ENCODE measurements around the gene HRH3.

The HRH3 gene

GRCh38 chr20:62230696-62231095 lies 10.6 kb upstream of the HRH3 start:
- no peaks in the 10 kb centered on the region for H3K36me3 ChIP-seq (ENCODE audit: low read length)
- no peak overlapping the region for H3K27ac ChIP-seq (ENCODE audit: low read depth, low read length)
- no peaks in the 10 kb centered on the region for H4K20me1 ChIP-seq (ENCODE audit: low read depth, low read length)
- TF ChIP-seq EZH2phosphoT487 (conservative IDR thresholded peaks at IDR 0.05; ENCODE audit: low read length) (no peak), CTCF (IDR thresholded peaks at IDR 0.05; ENCODE audit: insufficient read depth, low read length, poor library complexity, severe bottlenecking) (no peak)
- no peaks in the 10 kb centered on the region for H3K27me3 ChIP-seq (ENCODE audit: low read length)
- no peaks in the 10 kb centered on the region for H3K9me3 ChIP-seq (ENCODE audit: insufficient read depth, low read length)
- H3K9ac ChIP-seq (ENCODE audit: low read length), result no peak overlapping the region
- no peak overlapping the region for H3K4me3 ChIP-seq (ENCODE audit: insufficient read depth, low read length, poor library complexity, severe bottlenecking)
- no peaks in the 10 kb centered on the region for H3F3A ChIP-seq (ENCODE audit: insufficient read depth)
- no peaks in the 10 kb centered on the region for H3K79me2 ChIP-seq (ENCODE audit: insufficient read depth, low read length)
- no peak overlapping the region for H3K4me2 ChIP-seq (ENCODE audit: low read depth, low read length, poor library complexity, severe bottlenecking)
- H3K9me2 ChIP-seq (replicated peaks; ENCODE audit: insufficient read depth, low read length), result no peaks in the 10 kb centered on the region
- H2AFZ ChIP-seq (ENCODE audit: low read depth, low read length, severe bottlenecking), result no peak overlapping the region

- no peak overlapping the region for H3K4me2 ChIP-seq (ENCODE audit: low read depth, low read length, poor library complexity, severe bottlenecking)
- no peak overlapping the region for H3K4me3 ChIP-seq (ENCODE audit: insufficient read depth, low read length, poor library complexity, severe bottlenecking)
- H3K36me3 ChIP-seq (ENCODE audit: low read length), result no peaks in the 10 kb centered on the region
- no peaks in the 10 kb centered on the region for H3K9me2 ChIP-seq (replicated peaks; ENCODE audit: insufficient read depth, low read length)
- no peaks in the 10 kb centered on the region for H3K79me2 ChIP-seq (ENCODE audit: insufficient read depth, low read length)
- H4K20me1 ChIP-seq (ENCODE audit: low read depth, low read length), result no peaks in the 10 kb centered on the region
- H3K9ac ChIP-seq (ENCODE audit: low read length), result no peak overlapping the region
- H3F3A ChIP-seq (ENCODE audit: insufficient read depth), result no peaks in the 10 kb centered on the region
- H2AFZ ChIP-seq (ENCODE audit: low read depth, low read length, severe bottlenecking), result no peak overlapping the region
- H3K9me3 ChIP-seq (ENCODE audit: insufficient read depth, low read length), result no peaks in the 10 kb centered on the region
- no peak for TF ChIP-seq CTCF (IDR thresholded peaks at IDR 0.05; ENCODE audit: insufficient read depth, low read length, poor library complexity, severe bottlenecking)
- TF ChIP-seq EZH2phosphoT487 (conservative IDR thresholded peaks at IDR 0.05; ENCODE audit: low read length), result no peak
- no peak overlapping the region for H3K27ac ChIP-seq (ENCODE audit: low read depth, low read length)
- no peaks in the 10 kb centered on the region for H3K27me3 ChIP-seq (ENCODE audit: low read length)
These were observed 10.2 kb upstream of the HRH3 start for GRCh38 chr20:62230276-62230675.

- no peak overlapping the region for H2AFZ ChIP-seq (ENCODE audit: low read depth, low read length, severe bottlenecking)
- no peaks in the 10 kb centered on the region for H3F3A ChIP-seq (ENCODE audit: insufficient read depth)
- no peak overlapping the region for H3K4me3 ChIP-seq (ENCODE audit: insufficient read depth, low read length, poor library complexity, severe bottlenecking)
- H3K36me3 ChIP-seq (ENCODE audit: low read length), result no peaks in the 10 kb centered on the region
- no peak overlapping the region for H3K27ac ChIP-seq (ENCODE audit: low read depth, low read length)
- TF ChIP-seq EZH2phosphoT487 (conservative IDR thresholded peaks at IDR 0.05; ENCODE audit: low read length), result no peak
- TF ChIP-seq CTCF (IDR thresholded peaks at IDR 0.05; ENCODE audit: insufficient read depth, low read length, poor library complexity, severe bottlenecking), result no peak
- no peaks in the 10 kb centered on the region for H4K20me1 ChIP-seq (ENCODE audit: low read depth, low read length)
- H3K9me2 ChIP-seq (replicated peaks; ENCODE audit: insufficient read depth, low read length), result no peaks in the 10 kb centered on the region
- no peaks in the 10 kb centered on the region for H3K27me3 ChIP-seq (ENCODE audit: low read length)
- no peaks in the 10 kb centered on the region for H3K9me3 ChIP-seq (ENCODE audit: insufficient read depth, low read length)
- no peak overlapping the region for H3K9ac ChIP-seq (ENCODE audit: low read length)
- no peak overlapping the region for H3K4me2 ChIP-seq (ENCODE audit: low read depth, low read length, poor library complexity, severe bottlenecking)
- no peaks in the 10 kb centered on the region for H3K79me2 ChIP-seq (ENCODE audit: insufficient read depth, low read length)
These were observed 9.6 kb upstream of the HRH3 start for GRCh38 chr20:62229667-62230066.

Data from SU-DHL-6 (cell line).